ENCODE measurements around the gene IPO11.
A peak's percentile ranks its signal among the peaks of the same experiment; 100 is the strongest.
"Not testable (repeated sequence)": the region's sequence is repeated elsewhere in the genome, so short reads cannot be mapped to it uniquely, and the experiment has no call there.

IPO11 gene

DNA sequence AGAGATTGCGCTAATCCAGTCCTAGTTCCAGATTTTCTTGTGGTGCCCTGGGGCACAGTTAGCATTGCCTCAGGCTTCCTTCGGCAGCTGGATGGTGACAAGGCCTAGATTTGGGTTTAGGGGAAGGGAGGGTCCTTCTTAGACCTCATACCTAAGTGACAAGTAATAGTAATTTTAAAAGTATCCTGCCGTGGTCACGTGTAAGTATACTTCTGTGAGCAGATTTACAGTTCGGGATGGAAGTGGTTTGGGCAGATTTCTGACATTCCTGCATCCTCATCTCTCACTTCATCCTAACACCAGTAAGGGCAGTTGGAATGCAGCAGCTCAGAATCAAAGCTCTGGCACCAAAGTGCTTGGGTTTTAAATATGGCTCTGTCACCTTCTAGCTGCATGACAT is 237.6 kb downstream of the IPO11 start:
- peak; percentile 52 for DNase-seq

DNA sequence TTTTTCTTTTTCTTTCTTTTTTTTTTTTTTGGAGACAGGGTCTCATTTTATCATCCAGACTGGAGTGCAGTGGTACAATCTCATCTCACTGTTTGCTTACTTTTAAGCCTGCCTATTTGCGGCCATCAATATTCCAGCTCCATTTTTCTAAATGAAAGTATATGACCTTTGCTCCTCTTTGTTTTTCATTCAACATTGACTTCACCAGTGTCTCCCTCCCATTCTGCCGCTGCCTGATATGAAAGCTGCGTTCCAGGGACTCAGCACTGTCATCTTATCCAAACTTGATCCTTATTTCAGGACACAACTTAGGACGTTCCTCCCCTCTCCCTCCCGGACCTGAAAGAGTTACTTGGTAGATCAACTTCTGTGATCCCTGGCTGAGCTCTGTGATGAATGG is 239.7 kb downstream of the IPO11 start:
- DNase-seq: no peak

DNA sequence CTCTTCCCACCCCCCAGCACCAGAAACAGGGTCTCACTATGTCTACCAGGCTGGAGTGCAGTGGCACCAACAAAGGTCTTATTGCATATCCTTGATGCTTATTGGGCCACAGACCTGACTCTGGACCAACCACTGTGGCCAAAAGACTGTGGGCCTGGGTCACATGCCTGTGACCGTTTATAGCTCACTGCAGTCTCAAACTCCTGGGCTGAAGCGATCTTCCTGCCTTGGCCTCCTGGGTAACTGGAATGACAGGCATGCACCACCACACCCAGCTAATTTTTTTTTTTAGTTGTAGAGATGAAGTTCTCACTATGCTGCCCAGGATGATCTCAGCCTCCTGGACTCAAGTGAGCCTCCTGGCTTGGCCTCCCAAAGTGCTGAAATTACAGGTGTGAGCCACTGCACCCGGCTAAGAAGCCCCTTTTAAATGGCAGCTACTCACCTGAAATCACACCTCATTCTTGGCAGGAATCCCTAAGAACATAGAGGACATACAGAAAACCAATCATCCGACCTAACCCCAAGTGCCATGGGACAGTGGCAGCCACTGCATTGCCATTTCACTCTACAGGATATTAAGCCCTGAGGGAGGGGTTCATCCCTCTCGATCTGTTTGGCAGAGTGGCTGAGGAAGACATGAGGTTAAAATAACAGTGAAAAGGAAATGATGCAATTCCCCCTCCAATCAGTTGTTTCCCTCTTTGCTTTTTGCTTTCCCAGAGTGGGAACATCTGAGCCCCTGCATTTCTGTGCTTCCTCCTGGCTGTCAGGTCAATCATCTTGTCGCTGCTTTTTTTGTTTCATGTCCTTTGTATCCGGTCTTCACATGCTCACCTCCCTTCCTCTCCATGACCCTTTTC is 240.7 kb downstream of the IPO11 start:
- DNase-seq: no peak

- no peak for DNase-seq
Measured at GRCh38 chr5:62653864-62654575, 241.5 kb downstream of the IPO11 start.

DNA sequence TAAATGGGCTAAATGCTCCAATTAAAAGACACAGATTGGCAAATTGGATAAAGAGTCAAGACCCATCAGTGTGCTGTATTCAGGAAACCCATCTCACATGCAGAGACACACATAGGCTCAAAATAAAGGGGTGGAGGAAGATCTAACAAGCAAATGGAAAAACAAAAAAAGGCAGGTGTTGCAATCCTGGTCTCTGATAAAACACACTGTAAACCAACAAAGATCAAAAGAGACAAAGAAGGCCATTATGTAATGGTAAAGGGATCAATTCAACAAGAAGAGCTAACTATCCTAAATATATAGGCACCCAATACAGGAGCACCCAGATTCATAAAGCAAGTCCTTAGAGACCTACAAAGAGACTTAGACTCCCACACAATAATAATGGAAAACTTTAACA is 245.2 kb downstream of the IPO11 start:
- DNase-seq: not testable (repeated sequence)

DNA sequence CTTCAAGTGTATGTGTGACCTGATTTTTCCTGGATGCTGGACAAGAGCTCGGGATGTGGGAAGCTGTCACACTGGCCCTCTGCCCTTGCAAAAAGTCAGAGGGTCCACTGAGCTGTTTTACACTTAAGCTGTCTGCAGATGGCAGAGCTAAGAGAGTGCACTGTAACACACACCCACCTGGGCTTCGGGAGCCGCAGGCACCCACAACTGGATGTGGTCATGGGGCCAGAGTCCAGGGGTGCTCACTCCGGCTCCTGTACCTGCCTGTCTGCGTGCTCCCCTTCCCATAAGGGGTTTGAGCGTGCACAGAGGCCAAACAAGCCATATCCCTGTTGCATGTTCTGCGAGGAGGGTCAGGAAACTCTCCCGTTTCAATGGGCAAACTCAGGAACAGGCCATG is 248.6 kb downstream of the IPO11 start:
- DNase-seq: no peak

GRCh38 chr5:62662521-62662920 is 250.0 kb downstream of the IPO11 start:
- no peak for DNase-seq

DNA sequence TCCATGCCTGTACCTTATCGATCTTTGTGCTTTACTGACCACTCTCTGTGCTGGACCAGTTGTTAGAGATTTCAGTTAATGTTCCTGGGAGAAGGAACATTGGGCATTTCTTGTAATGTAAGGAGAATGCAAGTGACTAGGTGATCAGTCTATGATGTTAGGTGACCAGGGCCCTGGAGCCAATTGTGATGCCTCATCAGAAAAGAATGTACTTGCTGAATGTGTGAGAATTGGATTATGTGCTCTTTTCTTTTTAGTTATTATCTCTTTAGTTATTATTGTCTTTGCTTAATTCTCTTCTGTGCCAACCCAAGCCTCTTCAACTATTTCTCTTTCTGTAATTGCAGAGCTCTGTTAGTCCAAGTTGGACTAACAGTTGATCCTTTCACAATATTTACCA is 258.9 kb downstream of the IPO11 start:
- no peak for DNase-seq

GRCh38 chr5:62676596-62676995 is 264.0 kb downstream of the IPO11 start:
- DNase-seq: not testable (repeated sequence)

Data from fibroblast of skin of abdomen (primary cell).